Measurements from ENCODE around the gene LAPTM5.
"Not testable (repeated sequence)": the region's sequence is repeated elsewhere in the genome, so short reads cannot be mapped to it uniquely, and the experiment has no call there.

LAPTM5 gene

DNA sequence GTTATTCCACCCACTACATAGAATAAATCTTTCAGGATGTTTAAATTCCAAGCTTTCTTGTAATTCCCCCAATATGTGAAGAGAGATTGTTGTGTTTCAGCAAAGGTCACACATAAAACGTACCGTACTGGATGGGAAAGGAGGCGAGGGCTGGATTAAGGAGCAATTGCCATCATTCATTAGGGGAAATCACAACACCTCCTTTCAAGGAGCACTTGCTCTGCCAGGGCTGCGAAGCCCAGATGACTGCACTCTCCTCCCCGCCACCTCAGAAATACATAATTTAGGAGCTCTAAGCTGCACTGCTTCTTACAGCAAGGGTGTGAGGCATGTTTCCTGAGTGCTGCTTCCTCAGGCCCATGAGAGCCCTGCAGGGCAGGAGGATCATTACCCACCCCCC, 63.8 kb downstream of the LAPTM5 start:
- no peak for DNase-seq (ENCODE audit: low spot score)

DNA sequence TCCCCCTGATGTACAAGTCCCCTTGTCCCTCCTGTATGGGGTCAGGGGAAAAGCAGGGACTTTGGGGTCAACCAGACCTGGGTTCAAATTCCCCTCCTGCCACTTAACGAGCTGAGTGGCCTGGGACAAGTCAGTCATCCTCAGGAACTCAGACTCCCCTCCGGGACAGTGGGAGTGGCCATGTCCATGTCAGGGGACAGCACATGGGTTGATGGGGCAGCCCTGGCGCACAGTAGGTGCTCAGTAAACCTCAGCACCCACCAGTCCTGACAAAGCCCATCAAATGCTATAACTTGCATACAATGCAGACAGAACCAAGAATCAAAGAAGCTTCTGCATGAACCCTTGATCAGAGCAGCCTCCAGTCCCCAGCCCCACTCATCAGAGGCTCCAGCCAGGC, 64.2 kb downstream of the LAPTM5 start:
- no peak for DNase-seq (ENCODE audit: low spot score)

DNA sequence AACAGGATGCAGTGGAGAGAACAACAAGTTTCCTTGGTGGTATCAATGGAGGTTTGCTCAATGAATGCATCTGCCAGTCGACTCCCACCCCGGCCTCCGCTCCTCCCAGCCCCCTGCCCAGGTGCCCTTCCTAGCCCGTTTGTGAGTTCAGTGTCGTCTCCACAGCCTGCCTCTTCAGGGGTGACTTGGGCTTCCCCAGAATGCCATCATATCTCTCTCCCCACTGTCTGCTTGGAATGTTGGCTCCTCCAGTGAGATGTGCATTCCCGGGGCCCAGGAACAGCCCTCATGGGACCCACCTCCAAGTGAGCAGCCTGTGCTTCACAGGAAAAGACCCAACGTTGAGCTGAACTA, 64.6 kb downstream of the LAPTM5 start:
- DNase-seq (ENCODE audit: low spot score): no peak

DNA sequence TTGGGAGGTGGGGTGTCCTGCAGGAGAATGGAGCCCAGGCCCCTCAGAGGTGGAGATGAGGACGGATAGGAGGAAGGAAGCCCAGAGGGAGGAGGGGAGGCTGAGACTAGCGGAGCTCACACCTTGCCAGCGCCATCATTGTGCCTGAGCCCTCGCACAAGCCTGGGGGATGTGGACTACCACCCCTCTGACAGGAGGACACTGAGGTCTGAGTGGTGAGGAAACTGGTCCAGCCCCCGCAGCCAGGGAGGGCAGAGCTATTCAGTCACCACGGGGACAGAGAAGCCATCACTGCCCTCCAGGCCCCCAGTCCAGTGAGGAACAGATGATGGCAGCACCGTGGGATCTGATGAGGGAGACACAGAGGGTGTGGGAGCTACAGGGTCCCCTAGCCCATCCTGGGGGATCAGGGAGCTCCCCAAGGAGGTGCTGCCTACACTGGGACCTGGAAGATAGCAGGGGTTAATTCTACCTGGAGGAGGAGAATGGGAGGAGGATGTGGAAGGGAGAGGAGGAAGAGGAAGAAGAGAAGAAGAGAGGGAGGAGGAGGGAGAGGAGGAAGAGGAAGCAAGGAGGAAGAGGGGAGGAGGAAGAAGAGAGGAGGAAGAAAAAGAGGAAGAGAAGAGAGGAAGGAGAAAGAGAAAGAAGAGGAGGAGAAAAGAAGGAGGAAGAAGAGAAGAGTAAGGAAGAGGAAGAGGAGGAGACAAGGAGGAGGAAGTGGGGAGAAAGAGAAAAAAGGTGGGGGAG, 65.2 kb downstream of the LAPTM5 start:
- DNase-seq (ENCODE audit: low spot score): no peak

DNA sequence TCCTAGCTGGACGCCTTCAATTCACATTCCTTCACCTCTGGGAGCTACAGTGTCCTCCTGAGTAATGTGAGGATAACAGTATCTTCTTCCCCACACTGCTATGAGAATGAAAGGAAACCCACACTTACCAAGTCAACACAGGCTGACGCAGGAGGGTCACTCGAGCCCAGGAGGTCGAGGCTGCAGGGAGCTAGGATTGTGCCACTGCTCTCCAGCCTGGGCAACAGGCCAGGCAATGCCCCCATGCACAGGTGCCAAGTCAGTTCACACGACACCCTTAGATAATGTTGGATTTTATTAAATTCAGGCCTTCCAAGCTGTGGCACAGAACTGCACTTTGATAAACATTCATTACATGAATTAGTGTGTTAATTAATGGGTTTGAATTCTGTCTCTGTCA, 66.1 kb downstream of the LAPTM5 start:
- DNase-seq (ENCODE audit: low spot score): no peak

DNA sequence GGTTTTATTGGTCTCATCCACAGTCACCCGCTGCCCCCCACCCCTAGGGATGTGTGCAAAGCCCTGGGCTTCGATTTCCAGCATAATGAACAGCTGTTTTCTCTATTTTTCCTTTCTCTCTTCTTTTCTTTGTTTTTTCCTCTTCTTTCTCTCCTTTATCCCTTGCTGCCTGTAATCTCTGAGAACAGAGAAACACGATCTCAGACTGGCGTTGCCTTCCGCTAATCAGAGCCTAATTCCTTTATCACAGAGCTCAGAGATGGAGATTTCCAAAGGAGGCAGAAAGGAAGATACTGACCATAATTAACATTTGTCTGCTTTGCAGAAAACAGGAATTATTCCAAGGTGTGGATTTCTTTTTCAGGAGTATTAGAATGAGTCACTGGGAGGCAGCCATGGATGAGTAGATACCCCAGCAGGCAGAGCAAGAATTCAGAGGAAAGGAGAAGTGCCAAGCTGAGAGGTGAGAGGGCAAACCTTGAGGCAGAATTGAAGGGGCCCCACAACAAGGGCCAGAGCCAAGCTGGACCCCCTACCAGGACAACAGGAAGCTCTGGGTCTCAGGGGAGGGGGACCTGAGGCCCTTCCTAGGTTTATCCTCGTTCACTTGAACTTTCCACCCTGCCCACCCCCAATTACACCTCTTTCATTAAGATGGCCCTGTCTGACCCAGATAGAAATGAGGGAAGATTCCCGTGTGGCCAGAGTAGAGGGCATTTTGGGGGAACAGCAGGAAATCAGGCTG, 67.5 kb downstream of the LAPTM5 start:
- no peak for DNase-seq (ENCODE audit: low spot score)

DNA sequence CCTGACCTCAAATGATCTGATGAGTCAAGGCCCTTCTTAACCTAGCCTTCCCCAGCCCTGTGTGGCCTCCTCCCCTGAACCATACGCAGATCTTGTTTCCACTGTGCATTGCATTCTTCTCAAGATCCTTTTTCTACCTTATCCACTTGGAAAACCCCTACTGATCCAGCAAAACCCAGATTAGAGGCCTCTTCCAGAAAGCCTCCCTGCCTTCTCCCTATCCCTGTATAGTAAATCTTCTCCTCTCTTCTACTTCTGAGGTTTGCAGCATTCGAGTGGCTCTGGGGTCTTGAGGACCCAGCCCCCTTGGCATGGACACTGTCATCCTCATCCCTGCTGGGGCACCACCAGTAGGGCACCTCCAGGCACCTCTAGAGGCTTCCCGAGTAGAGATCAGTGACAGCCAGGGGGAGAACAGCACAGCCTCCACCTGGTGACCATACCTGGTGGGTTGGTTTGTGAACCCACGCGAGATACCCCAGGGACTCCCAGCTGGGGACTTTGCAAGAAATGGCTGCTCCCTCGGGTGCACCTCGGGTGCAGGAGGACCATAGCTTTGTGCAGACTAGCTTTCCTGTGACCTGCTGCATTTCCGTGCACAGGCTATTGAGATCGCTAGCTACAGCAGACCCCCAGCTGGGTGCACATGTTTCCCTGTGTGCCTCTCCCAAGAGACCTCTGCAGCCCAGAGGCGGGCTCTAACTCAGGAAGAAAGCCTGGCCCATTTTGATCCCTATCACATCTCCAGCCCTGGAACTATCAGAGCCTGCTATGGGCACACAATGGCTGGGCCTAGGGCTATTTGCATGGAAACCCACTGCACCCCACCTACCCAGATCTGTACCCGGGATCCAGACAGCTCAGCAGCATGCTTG, 68.4 kb downstream of the LAPTM5 start:
- DNase-seq (ENCODE audit: low spot score): no peak

DNA sequence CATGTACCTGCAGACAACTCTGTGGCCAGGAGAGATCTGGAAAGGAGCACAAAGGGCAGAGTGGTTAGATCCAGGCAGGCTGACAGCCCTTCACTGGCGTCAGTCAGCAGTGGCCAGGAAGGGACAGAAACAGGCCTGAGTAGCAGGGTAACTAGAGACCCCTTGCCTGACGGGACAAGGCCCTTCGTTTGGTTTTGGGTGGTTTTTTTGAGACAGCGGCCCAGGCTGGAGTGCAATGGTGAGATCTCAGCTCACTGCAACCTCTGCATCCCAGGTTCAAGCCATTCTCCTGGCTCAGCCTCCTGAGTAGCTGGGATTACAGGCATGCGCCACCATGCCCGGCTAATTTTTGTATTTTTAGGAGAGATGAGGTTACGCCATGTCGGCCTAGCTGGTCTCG, 69.1 kb downstream of the LAPTM5 start:
- DNase-seq (ENCODE audit: low spot score): not testable (repeated sequence)

DNA sequence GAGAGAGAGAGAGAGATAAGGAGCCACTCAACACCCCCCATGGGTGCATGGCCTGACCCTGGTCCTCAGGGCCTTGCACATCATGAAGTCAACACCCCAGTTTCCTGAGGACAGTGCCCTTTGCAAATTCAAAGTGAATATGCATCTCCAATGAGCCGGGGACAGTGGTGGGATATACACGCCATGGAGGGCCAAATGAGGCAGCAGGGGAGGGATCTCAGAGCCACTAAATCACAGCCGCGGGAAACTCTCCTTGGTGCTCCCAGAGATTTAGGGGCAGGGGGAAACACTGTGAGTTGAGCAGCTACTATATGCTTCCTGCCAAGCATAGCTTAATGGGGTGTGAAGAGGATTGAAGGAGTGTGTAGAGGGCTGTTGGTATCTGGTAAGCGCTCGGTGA, 69.7 kb downstream of the LAPTM5 start:
- no peak for DNase-seq (ENCODE audit: low spot score)

DNA sequence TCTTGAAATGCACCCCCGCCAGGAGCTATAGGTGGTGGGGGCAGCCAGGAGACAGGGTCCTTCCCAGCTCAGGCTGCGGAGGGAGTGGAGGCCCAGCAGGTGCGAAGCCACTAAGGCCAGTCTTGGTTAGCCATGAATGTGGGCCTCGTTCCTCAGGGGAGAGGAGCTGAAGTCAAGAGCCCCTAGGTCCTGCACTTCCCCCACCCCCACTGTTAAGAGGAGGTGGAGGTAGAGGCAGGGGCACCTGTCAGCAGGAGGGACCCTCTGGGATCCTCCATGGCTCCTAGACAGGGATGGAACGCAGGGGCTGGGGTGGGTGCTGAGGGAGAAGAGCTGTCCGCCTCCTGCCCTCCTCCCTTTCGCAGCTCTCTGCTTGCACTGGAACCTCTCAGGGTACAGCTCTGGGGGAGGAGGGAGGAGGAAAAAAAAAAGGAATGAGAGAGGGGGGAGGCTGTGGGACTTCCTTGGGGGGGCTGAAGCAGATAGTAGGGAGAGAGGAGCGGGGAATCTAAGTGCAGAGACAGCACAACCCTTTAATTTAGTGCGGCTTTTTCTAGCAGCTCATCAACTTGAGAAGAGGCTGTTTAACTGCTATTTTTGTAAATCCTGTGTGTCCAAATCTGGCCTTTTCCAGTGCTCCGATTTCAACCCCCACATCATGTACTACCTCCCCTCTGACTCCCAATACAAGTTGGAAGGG, 71.2 kb downstream of the LAPTM5 start:
- no peak for DNase-seq (ENCODE audit: low spot score)

DNA sequence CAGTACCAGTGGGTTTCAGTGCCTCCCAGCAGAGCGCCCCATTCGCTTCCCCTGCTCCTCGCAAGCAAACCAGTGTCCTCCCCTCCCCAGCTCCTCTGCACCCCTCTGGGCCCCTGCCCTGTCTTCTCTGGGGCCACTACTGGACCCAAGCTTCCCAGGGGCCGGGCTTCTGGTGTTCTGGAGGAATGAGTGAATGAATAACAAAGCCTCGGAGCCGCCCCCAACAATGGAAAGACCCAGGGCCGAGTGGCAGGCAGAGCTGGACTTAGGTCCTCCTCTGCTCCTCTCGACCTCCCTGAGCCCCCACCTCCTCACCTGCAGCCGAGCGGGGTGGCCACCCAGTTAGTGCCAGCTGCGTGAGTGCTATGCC, 71.8 kb downstream of the LAPTM5 start:
- no peak for DNase-seq (ENCODE audit: low spot score)

DNA sequence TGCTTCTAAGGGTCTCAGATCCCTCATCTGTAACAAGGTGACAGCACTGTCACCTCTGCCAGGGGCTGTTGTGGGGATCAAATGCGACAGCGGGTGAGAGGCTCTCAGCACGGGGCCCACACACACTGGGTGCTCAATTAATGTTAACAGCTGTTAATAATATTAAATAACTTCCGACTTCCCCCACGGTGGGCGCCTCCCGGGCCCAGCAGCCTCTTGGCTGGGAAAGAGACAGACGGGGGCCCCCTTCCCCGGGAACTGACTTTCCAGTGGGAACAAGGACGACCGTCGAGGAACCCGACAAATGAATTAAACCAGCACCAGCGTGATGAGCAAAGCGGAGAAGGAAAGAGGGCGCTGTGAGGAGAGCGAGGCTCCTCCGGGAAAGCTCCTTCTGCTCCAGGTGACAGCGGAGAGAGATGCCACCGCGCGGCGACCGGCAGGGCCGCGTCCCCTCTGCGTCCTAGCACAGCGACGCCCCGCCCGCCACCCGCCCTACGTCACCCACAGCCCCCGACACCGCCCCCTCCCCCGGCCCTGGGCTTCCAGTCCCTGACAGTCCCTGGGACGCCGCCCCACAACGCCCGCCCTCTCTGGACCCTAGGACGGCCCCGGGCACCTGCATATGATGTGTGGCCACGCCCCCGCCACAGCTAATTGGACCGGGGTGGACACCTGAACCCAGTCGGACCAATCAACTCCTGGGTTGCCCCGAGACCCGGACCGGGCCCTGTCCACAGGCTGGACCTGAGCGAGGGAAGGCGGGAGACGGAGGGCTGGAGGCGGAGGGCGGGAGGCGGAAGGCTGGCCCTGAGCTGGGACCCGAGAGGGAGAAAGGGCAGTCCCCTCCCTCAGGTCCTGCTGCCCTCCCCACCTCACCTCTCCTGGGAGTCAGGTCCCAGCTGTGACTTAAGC, 72.4 kb downstream of the LAPTM5 start:
- DNase-seq (ENCODE audit: low spot score): no peak

DNA sequence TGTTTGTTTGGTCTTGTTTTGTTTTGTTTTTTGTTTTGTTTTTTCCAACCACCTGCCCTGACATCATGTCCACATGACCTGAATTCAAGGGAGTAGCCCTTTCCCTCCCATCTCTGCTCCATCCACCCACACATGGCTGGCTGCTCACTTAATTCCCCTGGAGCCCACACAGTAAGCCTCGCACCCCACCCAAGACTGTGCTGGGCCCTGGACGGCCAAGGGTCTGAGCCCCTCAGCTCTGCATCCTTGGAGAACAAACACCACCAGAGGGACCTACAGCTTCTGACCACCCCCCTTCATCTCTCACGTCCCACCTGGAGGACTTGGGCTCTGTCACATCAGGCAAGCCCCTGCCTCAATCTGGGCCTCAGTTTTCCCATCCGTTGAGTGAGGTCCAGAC, 73.3 kb downstream of the LAPTM5 start:
- no peak for DNase-seq (ENCODE audit: low spot score)

DNA sequence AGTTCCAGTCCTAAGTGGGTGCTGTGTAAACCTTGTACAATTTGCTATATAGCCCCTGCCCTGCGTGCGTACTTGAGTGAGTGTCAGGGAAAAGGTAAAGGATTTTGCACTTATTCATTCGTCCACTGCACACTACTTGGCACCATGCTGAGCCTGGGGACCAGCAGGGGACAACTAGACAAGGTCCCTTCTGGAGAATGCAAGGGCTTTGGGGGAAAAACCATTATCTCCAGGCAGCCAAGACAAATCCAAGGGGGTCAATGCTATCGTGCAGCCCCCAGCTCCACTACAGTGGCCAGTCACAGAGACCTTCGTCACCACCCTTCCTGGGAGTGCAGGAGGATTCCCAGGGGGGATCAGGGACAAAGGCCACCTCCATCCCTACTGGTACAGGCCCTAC, 73.9 kb downstream of the LAPTM5 start:
- no peak for DNase-seq (ENCODE audit: low spot score)
